ENCODE measurements around the gene BECN2. TPM values are rescaled to one million over a fixed set of nuclear protein-coding genes. Genes with fewer than 3 reads are reported as not detected.

The BECN2 gene
- polyA plus RNA-seq, 1 donor from 2014 or later = not detected

GRCh38 chr1:241964550-241965282, 7.1 kb downstream of the BECN2 start:
- no peaks in the 10 kb centered on the region for H3K9me3 ChIP-seq (ENCODE audit: low read length)
- no peak overlapping the region for H3K9ac ChIP-seq (ENCODE audit: low read length)
- H3K4me3 ChIP-seq (ENCODE audit: low read length) = no peak overlapping the region
- no peak overlapping the region for H3K27ac ChIP-seq (ENCODE audit: low read length)
- H3F3A ChIP-seq (ENCODE audit: insufficient read depth, low read length, poor library complexity, severe bottlenecking) = no peaks in the 10 kb centered on the region
- no peaks in the 10 kb centered on the region for H4K20me1 ChIP-seq (ENCODE audit: insufficient read depth)
- no peaks in the 10 kb centered on the region for H3K27me3 ChIP-seq (ENCODE audit: insufficient read depth, low read depth, low read length)
- no peak overlapping the region for H2AFZ ChIP-seq (ENCODE audit: low read depth, low read length)
- H3K79me2 ChIP-seq (replicated peaks; ENCODE audit: insufficient read depth, low read length) = no peaks in the 10 kb centered on the region
- H3K4me2 ChIP-seq (ENCODE audit: low read length) = no peak overlapping the region
- H3K36me3 ChIP-seq (ENCODE audit: insufficient read depth, low read length) = no peaks in the 10 kb centered on the region
- no peaks in the 10 kb centered on the region for H3K9me2 ChIP-seq (ENCODE audit: insufficient read depth, low read length)
- no peak for TF ChIP-seq EP300 (conservative IDR thresholded peaks at IDR 0.05; ENCODE audit: poor library complexity, severe bottlenecking)
- TF ChIP-seq RAD21 (conservative IDR thresholded peaks at IDR 0.05) = no peak
- no peak for TF ChIP-seq EZH2 (IDR thresholded peaks at IDR 0.05; ENCODE audit: borderline replicate concordance, insufficient read depth, low read length, poor library complexity, severe bottlenecking)
- TF ChIP-seq TAF1 (IDR thresholded peaks at IDR 0.05; ENCODE audit: low read depth) = no peak
- no peak for TF ChIP-seq POLR2AphosphoS5 (IDR thresholded peaks at IDR 0.05)
- TF ChIP-seq CTCF (IDR thresholded peaks at IDR 0.05; ENCODE audit: poor library complexity, severe bottlenecking) = no peak
- no peak for TF ChIP-seq MXI1 (conservative IDR thresholded peaks at IDR 0.05; ENCODE audit: poor library complexity, severe bottlenecking)
- TF ChIP-seq SMC3 (conservative IDR thresholded peaks at IDR 0.05; ENCODE audit: poor library complexity) = no peak
- TF ChIP-seq REST (IDR thresholded peaks at IDR 0.05; ENCODE audit: borderline replicate concordance) = no peak

GRCh38 chr1:241968611-241969010, 11.0 kb downstream of the BECN2 start:
- H3K4me2 ChIP-seq (ENCODE audit: low read length) = no peak overlapping the region
- no peak overlapping the region for H3K27ac ChIP-seq (ENCODE audit: low read length)
- no peak overlapping the region for H2AFZ ChIP-seq (ENCODE audit: low read depth, low read length)
- H3K4me3 ChIP-seq (ENCODE audit: low read length) = no peak overlapping the region
- H3K27me3 ChIP-seq (ENCODE audit: insufficient read depth, low read depth, low read length) = no peaks in the 10 kb centered on the region
- H3F3A ChIP-seq (ENCODE audit: insufficient read depth, low read length, poor library complexity, severe bottlenecking) = no peaks in the 10 kb centered on the region
- no peaks in the 10 kb centered on the region for H4K20me1 ChIP-seq (ENCODE audit: insufficient read depth)
- H3K36me3 ChIP-seq (ENCODE audit: insufficient read depth, low read length) = no peaks in the 10 kb centered on the region
- H3K9ac ChIP-seq (ENCODE audit: low read length) = no peak overlapping the region
- H3K9me2 ChIP-seq (ENCODE audit: insufficient read depth, low read length) = no peaks in the 10 kb centered on the region
- H3K79me2 ChIP-seq (replicated peaks; ENCODE audit: insufficient read depth, low read length) = no peaks in the 10 kb centered on the region
- TF ChIP-seq POLR2AphosphoS5 (IDR thresholded peaks at IDR 0.05) (no peak), EP300 (conservative IDR thresholded peaks at IDR 0.05; ENCODE audit: poor library complexity, severe bottlenecking) (no peak), EZH2 (IDR thresholded peaks at IDR 0.05; ENCODE audit: borderline replicate concordance, insufficient read depth, low read length, poor library complexity, severe bottlenecking) (no peak), RAD21 (conservative IDR thresholded peaks at IDR 0.05) (no peak), SMC3 (conservative IDR thresholded peaks at IDR 0.05; ENCODE audit: poor library complexity) (no peak), TAF1 (IDR thresholded peaks at IDR 0.05; ENCODE audit: low read depth) (no peak), MXI1 (conservative IDR thresholded peaks at IDR 0.05; ENCODE audit: poor library complexity, severe bottlenecking) (no peak), REST (IDR thresholded peaks at IDR 0.05; ENCODE audit: borderline replicate concordance) (no peak), CTCF (IDR thresholded peaks at IDR 0.05; ENCODE audit: poor library complexity, severe bottlenecking) (no peak)
- no peaks in the 10 kb centered on the region for H3K9me3 ChIP-seq (ENCODE audit: low read length)

Data from neural cell (in vitro differentiated cells).